ENCODE results near the gene PCBP3. TPM values are rescaled to one million over a fixed set of nuclear protein-coding genes. Genes with fewer than 3 reads are reported as not detected.

PCBP3 gene
- total RNA-seq, 2 donors from 2014 or later = 2.1 to 5.3 TPM

DNA sequence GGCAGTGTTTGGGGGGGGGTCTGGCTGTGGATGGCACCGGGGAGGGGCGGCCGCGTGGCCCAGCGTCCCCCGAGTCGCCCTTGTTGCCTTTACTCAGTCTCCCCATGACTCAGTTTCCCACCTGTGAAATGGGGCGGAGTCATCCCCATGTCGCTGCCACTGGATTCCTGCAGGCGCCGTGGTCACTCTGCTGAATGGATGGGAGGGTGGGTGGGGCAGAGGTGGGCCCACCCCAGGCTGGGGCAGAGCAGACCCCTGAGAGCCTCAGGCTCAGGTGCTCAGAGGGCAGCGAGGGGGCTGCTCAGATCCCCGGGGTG is 340.1 kb downstream of the PCBP3 start:
- peak overlapping the region; percentile 19 to 56 for H3K9ac ChIP-seq (ENCODE audit: low read depth in 2 of 2, low read length in 2 of 2)
- H3K27me3 ChIP-seq = peaks cover 19% of the 10 kb centered on the region
- peak overlapping the region; percentile 69 for H3K4me3 ChIP-seq
- DNase-seq = no peak
- no peaks in the 10 kb centered on the region for H3K4me1 ChIP-seq
- H3K27ac ChIP-seq = peak overlapping the region; percentile 36
- TF ChIP-seq CTCF (IDR thresholded peaks at IDR 0.05) = no peak
- intact Hi-C loops (cut with DNase I) = loop anchor here (5.0 kb wide), 1 partner anchor 114 kb away; the partner anchor contains the start of gene COL6A2
- no peaks in the 10 kb centered on the region for H3K36me3 ChIP-seq
- H3K9me3 ChIP-seq = no peaks in the 10 kb centered on the region

DNA sequence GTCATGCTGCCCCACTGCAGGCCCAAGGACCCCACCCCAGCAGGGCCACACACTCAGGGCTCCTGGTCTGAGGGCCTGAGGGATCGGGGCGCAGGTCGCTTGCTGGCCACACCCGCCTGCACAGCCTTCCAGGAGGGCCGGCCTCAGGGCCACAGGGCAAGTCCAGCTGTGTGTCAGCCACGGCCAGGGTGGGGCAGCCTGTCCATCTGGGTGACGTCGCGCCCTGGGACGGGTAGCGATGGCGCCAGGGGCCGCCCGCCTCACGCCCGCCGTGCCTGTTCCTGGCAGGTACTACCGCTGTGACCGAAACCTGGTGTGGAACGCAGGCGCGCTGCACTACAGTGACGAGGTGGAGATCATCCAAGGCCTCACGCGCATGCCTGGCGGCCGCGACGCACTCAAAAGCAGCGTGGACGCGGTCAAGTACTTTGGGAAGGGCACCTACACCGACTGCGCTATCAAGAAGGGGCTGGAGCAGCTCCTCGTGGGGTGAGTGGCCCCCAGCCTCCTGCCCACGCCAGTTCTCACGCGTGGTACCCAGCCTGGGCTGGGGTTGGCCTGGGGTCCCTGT is 340.5 kb downstream of the PCBP3 start:
- no peaks in the 10 kb centered on the region for H3K36me3 ChIP-seq
- peaks cover 16% of the 10 kb centered on the region for H3K27me3 ChIP-seq
- H3K4me1 ChIP-seq = no peaks in the 10 kb centered on the region
- peak overlapping the region; percentile 36 for H3K27ac ChIP-seq
- peak overlapping the region in 1 of 2 donors; percentile 35 for H3K9ac ChIP-seq (ENCODE audit: low read depth in 2 of 2, low read length in 2 of 2)
- H3K9me3 ChIP-seq = no peaks in the 10 kb centered on the region
- DNase-seq = no peak
- TF ChIP-seq CTCF (IDR thresholded peaks at IDR 0.05) = no peak
- peak overlapping the region; percentile 69 for H3K4me3 ChIP-seq
- intact Hi-C loops (cut with DNase I) = loop anchor here (5.0 kb wide), 1 partner anchor 113 kb away; the partner anchor contains the start of gene COL6A2

DNA sequence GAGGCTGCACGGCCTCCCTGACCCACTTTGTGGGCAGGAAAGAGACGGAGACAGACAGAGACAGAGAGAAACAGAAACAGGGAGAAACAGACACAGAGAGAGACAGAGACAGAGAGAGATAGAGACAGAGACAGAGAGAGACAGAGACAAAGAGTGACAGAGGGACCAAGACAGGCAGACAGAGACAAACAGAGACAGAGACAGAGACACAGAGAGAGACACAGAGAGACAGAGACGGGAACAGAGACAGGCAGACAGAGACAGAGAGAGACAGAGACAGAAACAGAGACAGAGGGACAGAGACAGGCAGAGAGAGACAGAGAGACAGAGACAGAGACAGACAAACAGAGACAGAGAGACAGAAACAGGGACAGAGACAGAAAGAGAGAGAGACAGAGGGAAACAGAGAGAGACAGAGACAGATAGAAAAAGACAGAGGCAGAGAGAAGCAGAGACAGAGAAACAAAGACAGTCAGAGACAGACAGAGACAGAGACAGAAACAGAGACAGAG is 341.1 kb downstream of the PCBP3 start:
- H3K4me3 ChIP-seq = no peak overlapping the region
- intact Hi-C loops (cut with DNase I) = loop anchor here (5.0 kb wide), 1 partner anchor 113 kb away; the partner anchor contains the start of gene COL6A2
- H3K4me1 ChIP-seq = no peaks in the 10 kb centered on the region
- peak overlapping the region in 1 of 2 donors; percentile 35 for H3K9ac ChIP-seq (ENCODE audit: low read depth in 2 of 2, low read length in 2 of 2)
- TF ChIP-seq CTCF (IDR thresholded peaks at IDR 0.05) = no peak
- peak overlapping the region; percentile 12 for H3K27ac ChIP-seq
- H3K36me3 ChIP-seq = no peaks in the 10 kb centered on the region
- peaks cover 13% of the 10 kb centered on the region for H3K27me3 ChIP-seq
- DNase-seq = no peak
- H3K9me3 ChIP-seq = no peaks in the 10 kb centered on the region

DNA sequence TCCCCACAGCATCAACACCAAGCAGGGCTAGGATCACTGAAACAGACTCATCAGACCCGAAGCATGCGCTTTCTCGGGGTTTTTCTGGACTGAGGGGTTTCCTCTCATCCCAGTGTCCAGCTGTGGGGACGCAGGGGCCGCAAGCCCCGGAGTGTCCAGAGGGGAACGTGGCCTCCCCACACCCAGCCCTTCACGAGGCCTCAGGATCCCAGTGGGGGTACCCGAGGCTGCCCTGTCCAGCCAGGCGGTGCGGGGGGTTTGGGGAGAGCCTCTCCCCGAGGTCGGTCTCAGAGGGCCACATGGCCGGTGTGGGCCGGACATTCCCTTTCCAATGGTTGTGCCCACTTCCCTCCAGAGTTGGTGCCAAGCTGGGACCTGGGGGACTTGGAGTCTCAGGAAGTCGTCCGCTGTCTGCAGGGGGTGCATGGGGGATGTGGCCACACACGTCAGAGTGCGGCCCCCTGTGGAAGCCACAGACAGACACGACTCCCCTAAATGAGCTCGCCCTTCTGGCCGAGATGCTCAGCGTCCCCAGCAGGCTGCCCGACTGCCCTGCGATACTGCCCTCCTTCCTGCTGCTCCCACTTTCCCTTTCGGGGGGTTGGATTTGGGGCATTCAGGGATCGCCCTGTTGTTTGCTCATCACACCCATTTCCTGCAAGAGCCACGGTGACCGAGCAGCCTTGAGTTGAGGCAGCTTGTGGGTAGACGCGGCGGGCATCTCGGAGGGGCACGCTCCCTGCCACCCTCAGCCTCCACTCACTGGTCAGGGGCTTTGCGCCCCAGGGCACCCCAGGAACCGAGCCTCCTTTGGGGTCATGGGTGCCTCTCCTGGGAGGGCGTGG is 342.2 kb downstream of the PCBP3 start:
- no peaks in the 10 kb centered on the region for H3K9me3 ChIP-seq
- peaks cover 13% of the 10 kb centered on the region for H3K27me3 ChIP-seq
- H3K4me1 ChIP-seq = no peaks in the 10 kb centered on the region
- no peak for DNase-seq
- intact Hi-C loops (cut with DNase I) = no loop called here
- TF ChIP-seq CTCF (IDR thresholded peaks at IDR 0.05) = no peak
- peak overlapping the region; percentile 12 for H3K27ac ChIP-seq
- H3K9ac ChIP-seq (ENCODE audit: low read depth in 2 of 2, low read length in 2 of 2) = no peak overlapping the region
- H3K36me3 ChIP-seq = no peaks in the 10 kb centered on the region
- no peak overlapping the region for H3K4me3 ChIP-seq

- no peaks in the 10 kb centered on the region for H3K4me1 ChIP-seq
- H3K9ac ChIP-seq (ENCODE audit: low read depth in 2 of 2, low read length in 2 of 2) = no peak overlapping the region
- peaks cover 13% of the 10 kb centered on the region for H3K27me3 ChIP-seq
- H3K36me3 ChIP-seq = no peaks in the 10 kb centered on the region
- DNase-seq = no peak
- H3K4me3 ChIP-seq = no peak overlapping the region
- intact Hi-C loops (cut with DNase I) = no loop called here
- no peak overlapping the region for H3K27ac ChIP-seq
- no peaks in the 10 kb centered on the region for H3K9me3 ChIP-seq
- TF ChIP-seq CTCF (IDR thresholded peaks at IDR 0.05) = no peak
Observed at GRCh38 chr21:45986316-45987051, 343.0 kb downstream of the PCBP3 start.
